GM18861 (cell line): ENCODE data around the gene CEBPA.

Source experiments
- ATAC-seq: cut with Tn5 transposase; IDR thresholded peaks from one replicate; pipeline ENCODE4 v1.9.1; 2021; ENCODE audit not compliant: unreplicated experiment

Gene CEBPA

DNA sequence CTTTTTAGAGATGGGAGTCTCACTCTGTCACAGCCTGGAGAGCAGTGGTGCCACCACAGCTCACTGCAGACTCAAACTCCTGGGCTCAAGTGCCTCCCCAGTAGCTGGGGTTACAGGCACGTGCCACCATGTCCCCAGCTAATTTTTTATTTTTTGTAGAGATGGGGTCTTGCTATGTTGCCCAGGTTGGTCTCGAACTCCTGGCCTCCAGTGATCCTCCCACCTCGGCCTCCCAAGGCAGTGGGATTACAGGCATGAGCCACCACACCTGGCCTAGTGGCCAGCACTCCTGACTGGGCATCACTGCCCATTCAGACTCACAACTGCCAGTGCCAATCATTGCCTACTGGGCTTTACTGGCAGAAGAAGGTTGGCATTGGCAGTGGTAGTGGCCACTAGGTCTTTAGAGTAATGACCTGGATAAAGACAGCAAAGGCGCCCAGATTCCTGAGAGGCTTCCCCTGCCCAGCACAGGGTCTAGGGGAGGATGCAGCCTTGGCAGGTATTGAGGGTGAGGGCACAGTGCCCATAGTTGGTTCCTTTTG, 49.8 kb downstream of the CEBPA start:
- no peak for ATAC-seq

GRCh38 chr19:33251526-33252090, 50.7 kb downstream of the CEBPA start:
- no peak for ATAC-seq

DNA sequence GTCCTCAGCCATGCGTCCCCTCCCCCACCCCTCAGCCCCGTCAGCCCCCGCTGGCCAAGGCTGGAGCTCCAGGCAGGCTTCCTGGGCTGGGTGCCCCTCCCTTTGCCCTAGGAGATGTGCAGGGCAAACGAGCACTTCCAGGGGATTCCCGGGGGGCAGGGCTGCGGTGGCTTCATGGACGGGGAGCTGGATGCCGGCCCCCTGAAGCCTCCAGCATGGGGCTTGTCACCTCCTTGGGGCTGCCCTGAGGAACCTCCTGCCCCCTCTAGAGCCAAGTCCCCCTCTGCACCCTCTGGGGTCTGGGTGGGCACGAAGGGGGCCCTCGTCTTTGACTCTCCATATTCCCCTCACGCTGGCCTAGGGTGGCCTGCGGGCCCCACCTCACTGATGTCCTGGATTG, 51.3 kb downstream of the CEBPA start:
- no peak for ATAC-seq

- no peak for ATAC-seq
Observed at GRCh38 chr19:33250500-33250899, 51.8 kb downstream of the CEBPA start.
